CD4-positive, alpha-beta T cell (primary cell): ENCODE measurements around the gene ABHD8. TPM values are rescaled to one million over a fixed set of nuclear protein-coding genes. Genes with fewer than 3 reads are reported as not detected.

Experiments
- ATAC-seq: fragments of 200-7000 bp; cut with Tn5 transposase; one replicate; pipeline ENCODE4 v1.10.0; 2022; ENCODE audit warnings: mild to moderate bottlenecking; ENCODE audit not compliant: poor library complexity
- CTCF ChIA-PET: fragments of 350-600 bp; sonication (Branson Sonifier 250); formaldehyde crosslinking; loops from one replicate; lab custom pipeline; 2021; ENCODE audit warnings: antibody characterized with exemption, inconsistent platforms; lab: Charles Lee
- POLR2A ChIA-PET: fragments of 350-600 bp; sonication (Branson Sonifier 250); formaldehyde crosslinking; loops from one replicate; lab custom pipeline; 2021; ENCODE audit warnings: antibody characterized with exemption, inconsistent platforms; lab: Charles Lee
- DNase-seq, 14 experiments: peaks; one replicate each; pipeline ENCODE4 v3.0.0-alpha.2; 2013 to 2020; ENCODE audit warnings: mixed read lengths in 2 of 14
- H3K27ac ChIP-seq, 2 donors: one replicate each; pipeline versions ENCODE4 v1.5.1 to v1.7.0; 2013; ENCODE audit warnings: low read length in 2 of 2, low read depth in 1 of 2, mild to moderate bottlenecking in 1 of 2
- H3K27me3 ChIP-seq, 2 experiments: 1 replicate in 1 of 2; 2 replicates in 1 of 2; pipeline versions ENCODE4 v1.6.1 to v1.7.0; 2013; ENCODE audit warnings: low read length in 2 of 2, control low read depth in 1 of 2, mild to moderate bottlenecking in 1 of 2, moderate library complexity in 1 of 2; ENCODE audit not compliant: insufficient read depth in 2 of 2, control insufficient read depth in 1 of 2
- H3K36me3 ChIP-seq: one replicate; pipeline ENCODE4 v1.6.1; 2013; ENCODE audit warnings: low read length, control low read depth; ENCODE audit not compliant: insufficient read depth
- H3K4me1 ChIP-seq: one replicate; pipeline ENCODE4 v1.6.1; 2013; ENCODE audit warnings: low read length, control low read depth; ENCODE audit not compliant: insufficient read depth
- H3K4me3 ChIP-seq: one replicate; pipeline ENCODE4 v1.5.1; 2013; ENCODE audit warnings: mild to moderate bottlenecking, low read length, moderate library complexity
- H3K9me3 ChIP-seq, 2 experiments: 1 replicate in 1 of 2; 2 replicates in 1 of 2; pipeline versions ENCODE4 v1.6.1 to v1.7.0; 2013; ENCODE audit warnings: low read length in 2 of 2, mild to moderate bottlenecking in 2 of 2, control low read depth in 1 of 2, moderate library complexity in 1 of 2; ENCODE audit not compliant: control insufficient read depth in 1 of 2, insufficient read depth in 1 of 2
- H3K27ac Mint-ChIP-seq: one replicate; pipeline ENCODE4 v1.8.0; 2020; ENCODE audit warnings: mixed read lengths
- H3K27me3 Mint-ChIP-seq: one replicate; pipeline ENCODE4 v1.8.0; 2021; ENCODE audit warnings: mixed read lengths
- H3K36me3 Mint-ChIP-seq: one replicate; pipeline ENCODE4 v1.8.0; 2021; ENCODE audit warnings: low read depth, mixed read lengths
- H3K4me1 Mint-ChIP-seq: one replicate; pipeline ENCODE4 v1.8.0; 2021; ENCODE audit warnings: low read depth, mixed read lengths
- H3K4me3 Mint-ChIP-seq: one replicate; pipeline ENCODE4 v1.8.0; 2020; ENCODE audit warnings: mild to moderate bottlenecking, mixed read lengths
- H3K9me3 Mint-ChIP-seq: one replicate; pipeline ENCODE4 v1.8.0; 2020; ENCODE audit warnings: mixed read lengths
- intact Hi-C, 2 experiments: fragments of 100-400 bp; cut with DNase I in 1 of 2; cut with micrococcal nuclease in 1 of 2; formaldehyde crosslinking; loops; one replicate each; pipeline versions ENCODE4 v1.15.1 to v1.9.0; 2023 to 2025; cut with DNase I, micrococcal nuclease
- total RNA-seq, 174 experiments: library from RNA in 2 of 174; stranded (reverse) in 2 of 174; gene quantifications; one replicate each; pipeline ENCODE4 v1.2.3 and lab custom pipeline; 2021 to 2026
- TF ChIP-seq, protein P1 (sequence below): fragments of 200-600 bp; IDR thresholded peaks from one replicate; pipeline ENCODE4 v1.8.0; 2022; ENCODE audit warnings: antibody characterized with exemption, mild to moderate bottlenecking

The ABHD8 gene
- total RNA-seq, 2 experiments from 2014 or later = 4.4 to 4.6 TPM

GRCh38 chr19:17285415-17286135 is 17.6 kb downstream of the ABHD8 start:
- no peak overlapping the region for H3K27ac Mint-ChIP-seq

GRCh38 chr19:17283504-17283996 is 19.7 kb downstream of the ABHD8 start:
- H3K4me1 Mint-ChIP-seq = peaks cover 10% of the 10 kb centered on the region
- ChIA-PET POLR2A (no interaction called here), CTCF (interaction anchor here (1.0 to 3.5 kb wide), 3 partner anchors 9 to 23 kb away, joined by 5 to 21 read pairs (median 9); partner anchors contain the start of gene BABAM1)
- ATAC-seq = no peak
- H3K27me3 Mint-ChIP-seq = peaks cover 15% of the 10 kb centered on the region
- H3K27ac Mint-ChIP-seq = no peak overlapping the region
- no peaks in the 10 kb centered on the region for H3K9me3 Mint-ChIP-seq
- H3K36me3 Mint-ChIP-seq = no peaks in the 10 kb centered on the region
- Histone ChIP-seq H3K9me3 (no peaks in the 10 kb centered on the region), H3K36me3 (peaks cover 6% of the 10 kb centered on the region), H3K27me3 (peaks cover 0 to 5% of the 10 kb centered on the region in 2 experiments), H3K27ac (no peak overlapping the region), H3K4me1 (peaks cover 20% of the 10 kb centered on the region), H3K4me3 (no peak overlapping the region)
- peak overlapping the region; percentile 46 for H3K4me3 Mint-ChIP-seq
- no peak for DNase-seq
- TF ChIP-seq, protein P1, sequence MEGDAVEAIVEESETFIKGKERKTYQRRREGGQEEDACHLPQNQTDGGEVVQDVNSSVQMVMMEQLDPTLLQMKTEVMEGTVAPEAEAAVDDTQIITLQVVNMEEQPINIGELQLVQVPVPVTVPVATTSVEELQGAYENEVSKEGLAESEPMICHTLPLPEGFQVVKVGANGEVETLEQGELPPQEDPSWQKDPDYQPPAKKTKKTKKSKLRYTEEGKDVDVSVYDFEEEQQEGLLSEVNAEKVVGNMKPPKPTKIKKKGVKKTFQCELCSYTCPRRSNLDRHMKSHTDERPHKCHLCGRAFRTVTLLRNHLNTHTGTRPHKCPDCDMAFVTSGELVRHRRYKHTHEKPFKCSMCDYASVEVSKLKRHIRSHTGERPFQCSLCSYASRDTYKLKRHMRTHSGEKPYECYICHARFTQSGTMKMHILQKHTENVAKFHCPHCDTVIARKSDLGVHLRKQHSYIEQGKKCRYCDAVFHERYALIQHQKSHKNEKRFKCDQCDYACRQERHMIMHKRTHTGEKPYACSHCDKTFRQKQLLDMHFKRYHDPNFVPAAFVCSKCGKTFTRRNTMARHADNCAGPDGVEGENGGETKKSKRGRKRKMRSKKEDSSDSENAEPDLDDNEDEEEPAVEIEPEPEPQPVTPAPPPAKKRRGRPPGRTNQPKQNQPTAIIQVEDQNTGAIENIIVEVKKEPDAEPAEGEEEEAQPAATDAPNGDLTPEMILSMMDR = no peak
- intact Hi-C loops = loop anchor here (1.0 to 2.0 kb wide), 3 partner anchors 23 to 79 kb away; no protein-coding TSS in a partner anchor

More at GRCh38 chr19:17285415-17286135, 17.6 kb downstream of the ABHD8 start:
- DNase-seq = no peak
- Histone ChIP-seq H3K27me3 (peaks cover 0 to 5% of the 10 kb centered on the region in 2 experiments), H3K36me3 (no peaks in the 10 kb centered on the region), H3K9me3 (no peaks in the 10 kb centered on the region), H3K27ac (no peak overlapping the region), H3K4me3 (no peak overlapping the region), H3K4me1 (peaks cover 23% of the 10 kb centered on the region)
- TF ChIP-seq, protein P1 = no peak
- Mint-ChIP-seq H3K4me3 (no peak overlapping the region), H3K36me3 (no peaks in the 10 kb centered on the region), H3K27me3 (peaks cover 15% of the 10 kb centered on the region), H3K9me3 (no peaks in the 10 kb centered on the region), H3K4me1 (peaks cover 13% of the 10 kb centered on the region)
- CTCF ChIA-PET = interaction anchor here (1.0 kb wide), 1 partner anchor 25 kb away, joined by 3 read pairs; no protein-coding TSS in a partner anchor
- intact Hi-C loops = no loop called here
- POLR2A ChIA-PET = no interaction called here
- ATAC-seq = no peak

DNA sequence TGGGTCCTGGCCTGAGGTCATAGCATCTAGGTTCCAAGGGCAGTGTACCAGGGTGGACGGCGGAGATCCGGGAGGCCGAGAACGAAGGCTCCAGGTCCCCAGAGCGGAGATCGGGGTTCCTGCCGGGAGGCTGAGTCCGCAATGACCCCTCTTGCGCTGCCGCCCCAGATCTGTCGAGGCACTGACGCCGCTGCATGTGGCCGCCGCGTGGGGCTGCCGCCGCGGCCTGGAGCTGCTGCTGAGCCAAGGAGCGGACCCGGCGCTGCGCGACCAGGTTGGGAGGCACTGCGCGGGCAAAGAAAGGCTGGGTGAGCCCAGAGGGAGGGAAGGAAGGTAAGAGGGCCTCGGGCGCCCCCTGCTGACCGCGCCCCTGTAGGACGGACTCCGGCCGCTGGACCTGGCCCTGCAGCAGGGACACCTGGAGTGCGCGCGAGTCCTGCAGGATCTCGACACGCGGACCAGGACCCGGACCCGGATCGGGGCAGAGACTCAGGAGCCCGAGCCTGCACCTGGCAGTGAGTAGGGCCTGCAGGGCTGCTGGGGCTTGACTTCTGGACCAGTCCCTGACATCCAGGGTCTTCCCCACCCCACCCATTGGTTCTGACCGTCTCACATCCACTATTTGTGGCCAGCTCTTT is 20.6 kb downstream of the ABHD8 start:
- ChIA-PET CTCF (interaction anchor here (0.7 to 3.5 kb wide), 6 partner anchors 10 to 98 kb away, joined by 3 to 21 read pairs (median 6); partner anchors contain the start of genes BABAM1 and MRPL34), POLR2A (interaction anchor here (1.6 kb wide), 1 partner anchor 16 kb away, joined by 4 read pairs; the partner anchor contains the start of gene BABAM1)
- peaks cover 10% of the 10 kb centered on the region for H3K4me1 Mint-ChIP-seq
- H3K27ac ChIP-seq = no peak overlapping the region
- ATAC-seq (peak; percentile 96), DNase-seq (peak; percentile 58 to 89 (median 74))
- H3K9me3 ChIP-seq = no peaks in the 10 kb centered on the region
- intact Hi-C loops = loop anchor here (1.0 to 2.0 kb wide), 6 partner anchors 22 to 511 kb away; no protein-coding TSS in a partner anchor
- TF ChIP-seq, protein P1 = peak; percentile 97
- H3K27ac Mint-ChIP-seq = no peak overlapping the region
- peak overlapping the region; percentile 63 for H3K4me3 Mint-ChIP-seq
- peaks cover 0 to 5% of the 10 kb centered on the region in 2 experiments for H3K27me3 ChIP-seq
- H3K9me3 Mint-ChIP-seq = no peaks in the 10 kb centered on the region
- peaks cover 11% of the 10 kb centered on the region for H3K27me3 Mint-ChIP-seq
- peaks cover 2% of the 10 kb centered on the region for H3K36me3 Mint-ChIP-seq
- peaks cover 20% of the 10 kb centered on the region for H3K4me1 ChIP-seq
- peak overlapping the region; percentile 51 for H3K4me3 ChIP-seq
- H3K36me3 ChIP-seq = peaks cover 8% of the 10 kb centered on the region
